AG09309 (cell line): ENCODE data around the gene CUTC.

Source experiments
- DNase-seq: peaks from one replicate; pipeline ENCODE4 v3.0.0-alpha.2; 2010; ENCODE audit warnings: low read depth
- H3K4me3 ChIP-seq: 2 replicates; pipeline ENCODE4 v1.5.1; 2011; ENCODE audit warnings: mild to moderate bottlenecking, low read depth, low read length, moderate library complexity; ENCODE audit not compliant: control insufficient read depth
- CTCF ChIP-seq: IDR thresholded peaks from 2 replicates; pipeline ENCODE4 v1.5.1; 2011; ENCODE audit warnings: mild to moderate bottlenecking, low read depth, low read length, inconsistent platforms; ENCODE audit not compliant: insufficient read depth, control insufficient read depth; ENCODE audit errors: missing control alignments

CUTC gene

DNA sequence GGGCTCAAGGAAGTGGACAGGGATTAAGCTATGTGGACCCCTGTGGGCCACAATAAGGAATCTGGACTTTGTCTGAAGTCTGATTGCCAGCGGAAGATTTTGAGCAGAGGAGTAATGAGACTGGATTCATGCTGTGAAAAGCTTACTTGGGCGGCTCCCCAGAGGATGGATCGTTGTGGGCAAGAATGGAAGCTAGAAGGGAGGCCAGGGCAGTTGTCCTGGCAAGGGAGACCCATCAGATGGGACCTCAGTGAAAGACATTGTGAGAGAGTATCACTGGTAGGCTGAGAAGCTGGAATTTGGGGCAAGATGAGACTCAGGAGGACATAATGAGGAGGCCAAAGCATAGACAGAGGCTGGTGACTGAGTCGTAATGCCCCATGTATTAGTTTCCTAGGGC, 66.0 kb downstream of the CUTC start:
- no peak for TF ChIP-seq CTCF
- no peak overlapping the region for H3K4me3 ChIP-seq
- DNase-seq, result no peak

GRCh38 chr10:99798920-99799319, 66.9 kb downstream of the CUTC start:
- no peak for DNase-seq
- H3K4me3 ChIP-seq, result no peak overlapping the region
- no peak for TF ChIP-seq CTCF

DNA sequence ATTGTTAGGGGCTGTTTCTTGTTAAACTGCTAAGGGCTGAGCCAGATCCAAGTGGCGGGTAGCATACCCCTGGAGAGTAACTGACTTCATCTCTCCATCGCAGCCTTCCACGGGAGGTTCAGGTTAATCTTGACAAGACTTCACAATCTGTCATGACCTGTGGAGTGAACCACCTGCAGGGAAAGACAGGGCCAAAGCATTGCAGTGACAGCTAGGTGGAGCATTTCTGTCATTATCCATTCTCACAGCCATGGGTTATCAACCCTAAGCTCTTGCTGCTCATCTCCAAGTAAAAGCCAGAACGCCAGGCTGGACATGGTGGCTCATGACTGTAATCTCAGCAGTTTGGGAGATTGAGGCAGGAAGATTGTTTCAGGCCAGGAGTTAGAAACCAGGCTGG, 67.6 kb downstream of the CUTC start:
- no peak for DNase-seq
- no peak for TF ChIP-seq CTCF
- no peak overlapping the region for H3K4me3 ChIP-seq

GRCh38 chr10:99804471-99804870, 72.4 kb downstream of the CUTC start:
- TF ChIP-seq CTCF, result no peak
- DNase-seq, result no peak
- H3K4me3 ChIP-seq, result no peak overlapping the region

- no peak for DNase-seq
- H3K4me3 ChIP-seq, result no peak overlapping the region
- no peak for TF ChIP-seq CTCF
These were observed 73.2 kb downstream of the CUTC start for GRCh38 chr10:99805190-99805589.
